MCF 10A (cell line): ENCODE results near the gene POLE. TPM values are rescaled to one million over a fixed set of nuclear protein-coding genes. Genes with fewer than 3 reads are reported as not detected.

Experiments used
- BruUV-seq: library from RNA; stranded (reverse); fragments of 400-500 nt; replicated peaks from 2 replicates; lab custom pipeline; 2021; lab: Mats Ljungman, UMichigan
- CTCF ChIA-PET: fragments of 300-600 bp; sonication (Branson Sonifier 250); formaldehyde crosslinking; extraction: SDS; loops from one replicate; lab custom pipeline; 2021; ENCODE audit warnings: antibody characterized with exemption, inconsistent platforms; lab: Yijun Ruan, JAX
- POLR2A ChIA-PET: fragments of 300-600, 350-650 bp; sonication (Branson Sonifier 250); formaldehyde crosslinking; extraction: SDS; loops from one replicate; lab custom pipeline; 2020; ENCODE audit warnings: antibody characterized with exemption, inconsistent platforms; lab: Yijun Ruan, JAX
- DNase-seq: peaks from one replicate; pipeline ENCODE4 v3.0.0-alpha.2; 2018; ENCODE audit not compliant: unreplicated experiment
- H3K27ac Mint-ChIP-seq: one replicate; pipeline ENCODE4 v1.8.0; 2022; ENCODE audit warnings: mild to moderate bottlenecking, low read depth, mixed read lengths; ENCODE audit not compliant: unreplicated experiment
- H3K27me3 Mint-ChIP-seq: one replicate; pipeline ENCODE4 v1.8.0; 2022; ENCODE audit warnings: mixed read lengths; ENCODE audit not compliant: insufficient read depth, unreplicated experiment
- H3K36me3 Mint-ChIP-seq: one replicate; pipeline ENCODE4 v1.8.0; 2022; ENCODE audit warnings: mild to moderate bottlenecking, moderate library complexity, mixed read lengths; ENCODE audit not compliant: insufficient read depth, unreplicated experiment
- H3K4me1 Mint-ChIP-seq: one replicate; pipeline ENCODE4 v1.8.0; 2022; ENCODE audit warnings: mixed read lengths; ENCODE audit not compliant: insufficient read depth, unreplicated experiment
- H3K4me3 Mint-ChIP-seq: one replicate; pipeline ENCODE4 v1.8.0; 2022; ENCODE audit warnings: mild to moderate bottlenecking, moderate library complexity, mixed read lengths; ENCODE audit not compliant: unreplicated experiment
- H3K9me3 Mint-ChIP-seq: one replicate; pipeline ENCODE4 v1.8.0; 2022; ENCODE audit warnings: mixed read lengths; ENCODE audit not compliant: unreplicated experiment
- CTCF ChIP-seq: fragments of 200-600 bp; IDR thresholded peaks from one replicate; pipeline ENCODE4 v1.8.0; 2022; ENCODE audit warnings: antibody characterized with exemption, mild to moderate bottlenecking; ENCODE audit not compliant: unreplicated experiment
- intact Hi-C: fragments of 100-400 bp; cut with micrococcal nuclease; formaldehyde crosslinking; loops from 2 replicates; pipeline ENCODE4 v1.14.1; 2022
- total RNA-seq: library from RNA; stranded (reverse); gene quantifications from 2 replicates; pipeline ENCODE4 v1.2.3, GENCODE V29; 2022

The POLE gene
- total RNA-seq, 1 experiment from 2014 or later, result 36.3 TPM

GRCh38 chr12:132615579-132616038, 71.5 kb downstream of the POLE start:
- Mint-ChIP-seq H3K36me3 (peaks cover 5% of the 10 kb centered on the region), H3K4me1 (peaks cover 6% of the 10 kb centered on the region), H3K9me3 (no peaks in the 10 kb centered on the region), H3K27ac (no peak overlapping the region), H3K27me3 (peaks cover 48% of the 10 kb centered on the region), H3K4me3 (no peak overlapping the region)
- CTCF ChIA-PET, result interaction anchor here (0.5 to 2.3 kb wide), 16 partner anchors 11 to 462 kb away, joined by 3 to 32 read pairs (median 4); no protein-coding TSS in a partner anchor
- no TSS peak for BruUV-seq
- POLR2A ChIA-PET, result interaction anchor here (0.5 kb wide), 1 partner anchor 48 kb away, joined by 3 read pairs; no protein-coding TSS in a partner anchor
- DNase-seq, result no peak
- intact Hi-C loops, result loop anchor here (1.0 to 10.0 kb wide), 3 partner anchors 15 to 461 kb away; no protein-coding TSS in a partner anchor
- TF ChIP-seq CTCF, result no peak

- Mint-ChIP-seq H3K27me3 (peaks cover 54% of the 10 kb centered on the region), H3K36me3 (peaks cover 6% of the 10 kb centered on the region), H3K4me1 (peaks cover 6% of the 10 kb centered on the region), H3K9me3 (no peaks in the 10 kb centered on the region), H3K4me3 (no peak overlapping the region), H3K27ac (no peak overlapping the region)
- intact Hi-C loops, result loop anchor here (1.0 to 10.0 kb wide), 3 partner anchors 15 to 460 kb away; no protein-coding TSS in a partner anchor
- DNase-seq, result peak; percentile 84
- BruUV-seq, result no TSS peak
- TF ChIP-seq CTCF, result peak; percentile 89
- CTCF ChIA-PET, result interaction anchor here (0.5 to 1.9 kb wide), 29 partner anchors 10 to 462 kb away, joined by 3 to 32 read pairs (median 3); no protein-coding TSS in a partner anchor
- POLR2A ChIA-PET, result interaction anchor here (1.2 kb wide), 1 partner anchor 199 kb away, joined by 3 read pairs; no protein-coding TSS in a partner anchor
Observed at GRCh38 chr12:132614861-132615578, 72.1 kb downstream of the POLE start.

- Mint-ChIP-seq H3K4me3 (no peak overlapping the region), H3K27me3 (peaks cover 58% of the 10 kb centered on the region), H3K4me1 (peaks cover 6% of the 10 kb centered on the region), H3K36me3 (peaks cover 6% of the 10 kb centered on the region), H3K27ac (no peak overlapping the region), H3K9me3 (no peaks in the 10 kb centered on the region)
- no TSS peak for BruUV-seq
- intact Hi-C loops, result loop anchor here (10.0 kb wide), 1 partner anchor 459 kb away; no protein-coding TSS in a partner anchor
- DNase-seq, result no peak
- no peak for TF ChIP-seq CTCF
- ChIA-PET CTCF (interaction anchor here (0.7 to 1.9 kb wide), 15 partner anchors 11 to 446 kb away, joined by 3 to 32 read pairs (median 4); no protein-coding TSS in a partner anchor), POLR2A (interaction anchor here (1.2 kb wide), 1 partner anchor 198 kb away, joined by 3 read pairs; no protein-coding TSS in a partner anchor)
Observed at GRCh38 chr12:132614029-132614428, 73.1 kb downstream of the POLE start.

- H3K36me3 Mint-ChIP-seq, result peaks cover 6% of the 10 kb centered on the region
- no TSS peak for BruUV-seq
- intact Hi-C loops, result loop anchor here (10.0 kb wide), 1 partner anchor 457 kb away; no protein-coding TSS in a partner anchor
- H3K9me3 Mint-ChIP-seq, result no peaks in the 10 kb centered on the region
- H3K4me1 Mint-ChIP-seq, result no peaks in the 10 kb centered on the region
- DNase-seq, result no peak
- CTCF ChIA-PET, result interaction anchor here (0.5 to 1.4 kb wide), 5 partner anchors 135 to 473 kb away, joined by 3 to 7 read pairs (median 3); no protein-coding TSS in a partner anchor
- POLR2A ChIA-PET, result no interaction called here
- TF ChIP-seq CTCF, result no peak
- H3K4me3 Mint-ChIP-seq, result no peak overlapping the region
- peaks cover 60% of the 10 kb centered on the region for H3K27me3 Mint-ChIP-seq
- H3K27ac Mint-ChIP-seq, result no peak overlapping the region
Observed at GRCh38 chr12:132611620-132612019, 75.5 kb downstream of the POLE start.
